ENCODE data around the gene CSNK1G1.
"Not testable (repeated sequence)": the region's sequence is repeated elsewhere in the genome, so short reads cannot be mapped to it uniquely, and the experiment has no call there.

Gene CSNK1G1

DNA sequence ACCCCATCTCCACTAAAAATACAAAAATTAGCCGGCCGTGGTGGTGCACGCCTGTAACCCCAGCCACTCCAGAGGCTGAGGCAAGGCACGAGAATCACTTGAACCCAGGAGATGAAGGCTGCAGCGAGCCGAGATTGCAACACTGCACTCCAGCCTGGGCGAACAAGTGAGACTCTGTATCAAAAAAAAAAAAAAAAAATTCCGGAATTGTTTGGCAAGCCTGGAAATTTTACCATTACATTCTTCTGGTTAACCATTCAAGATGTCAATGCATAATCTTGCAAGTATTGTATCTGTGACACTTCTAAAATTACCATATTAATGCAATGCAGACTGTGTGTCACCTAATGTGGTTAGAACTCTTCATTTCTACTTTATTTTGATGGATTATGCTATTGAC lies 67.0 kb downstream of the CSNK1G1 start:
- DNase-seq (ENCODE audit: extremely low read depth in 1 of 2, low read depth in 1 of 2) = no peak

DNA sequence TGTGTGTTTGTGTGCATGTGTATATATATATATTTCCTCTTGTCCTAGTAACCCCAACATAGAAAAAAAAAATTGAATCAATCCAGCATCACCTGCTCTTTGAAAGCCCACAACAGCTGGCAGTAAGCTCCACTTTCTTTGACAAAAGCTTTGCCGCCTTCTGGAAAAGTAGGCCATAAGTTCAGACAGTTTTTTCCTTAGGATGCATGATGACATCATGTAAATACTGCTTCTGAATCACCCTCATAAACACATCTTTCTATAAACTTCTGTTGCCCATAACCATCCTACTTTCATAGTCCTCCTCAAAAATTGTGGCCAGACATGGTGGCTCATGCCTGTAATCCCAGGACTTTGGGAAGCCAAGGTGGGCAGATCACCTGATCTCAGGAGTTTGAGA lies 67.4 kb downstream of the CSNK1G1 start:
- DNase-seq (ENCODE audit: extremely low read depth in 1 of 2, low read depth in 1 of 2) = no peak

DNA sequence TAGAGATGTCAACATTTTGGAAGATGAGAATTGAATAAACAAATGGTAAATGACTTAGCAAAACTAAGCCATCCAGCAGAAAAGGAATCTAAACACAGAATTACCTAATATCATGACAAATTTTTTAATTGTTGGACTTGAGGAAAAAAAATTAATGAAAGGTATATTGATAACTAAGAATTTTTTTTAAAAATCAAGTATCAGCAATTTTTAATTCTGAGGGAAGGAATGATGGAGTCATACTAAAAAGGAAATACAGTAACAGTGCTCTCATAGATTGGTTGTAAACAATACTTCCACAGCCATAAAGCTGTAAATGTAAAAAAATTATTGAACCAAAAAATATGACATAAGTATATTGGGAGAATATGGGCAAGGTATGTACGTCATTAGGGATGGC lies 68.0 kb downstream of the CSNK1G1 start:
- no peak for DNase-seq (ENCODE audit: extremely low read depth in 1 of 2, low read depth in 1 of 2)

DNA sequence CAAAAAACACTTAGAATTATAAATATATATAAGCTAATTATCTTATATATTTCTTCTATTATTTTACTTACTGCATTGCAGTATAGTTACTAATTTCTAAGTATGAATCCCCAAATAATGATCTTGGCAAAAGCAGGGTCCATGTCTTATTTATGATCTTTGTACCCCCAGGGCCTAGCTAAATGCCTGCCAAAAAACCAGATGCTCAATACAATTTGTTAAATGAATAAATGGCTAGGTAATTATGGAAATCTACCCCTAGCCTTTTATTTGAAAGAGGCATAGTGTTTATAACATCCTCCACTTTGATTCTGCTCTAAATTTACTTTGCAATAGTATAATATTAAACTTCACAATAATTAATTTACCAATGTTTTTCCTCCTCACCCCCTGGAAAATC lies 69.5 kb downstream of the CSNK1G1 start:
- no peak for DNase-seq (ENCODE audit: extremely low read depth in 1 of 2, low read depth in 1 of 2)

DNA sequence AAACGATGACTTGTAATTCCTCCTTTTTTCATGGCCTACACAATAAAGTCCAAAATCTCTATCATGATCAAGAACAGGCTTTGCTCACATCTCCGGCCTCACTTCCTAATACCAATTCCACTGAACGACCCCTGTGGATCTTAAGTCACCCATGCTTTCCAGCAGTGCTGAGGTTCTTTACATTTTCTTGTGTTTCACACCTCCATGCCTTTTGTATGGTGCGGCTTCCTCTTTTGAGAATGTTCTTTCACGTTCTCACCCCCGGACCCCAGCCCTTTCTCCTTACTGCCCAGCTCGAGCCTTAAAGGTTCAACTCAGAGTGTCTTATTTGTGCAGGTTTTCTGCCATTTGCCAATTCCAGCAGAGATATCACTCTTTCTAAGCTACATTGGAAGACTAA lies 70.1 kb downstream of the CSNK1G1 start:
- DNase-seq (ENCODE audit: extremely low read depth in 1 of 2, low read depth in 1 of 2) = no peak

DNA sequence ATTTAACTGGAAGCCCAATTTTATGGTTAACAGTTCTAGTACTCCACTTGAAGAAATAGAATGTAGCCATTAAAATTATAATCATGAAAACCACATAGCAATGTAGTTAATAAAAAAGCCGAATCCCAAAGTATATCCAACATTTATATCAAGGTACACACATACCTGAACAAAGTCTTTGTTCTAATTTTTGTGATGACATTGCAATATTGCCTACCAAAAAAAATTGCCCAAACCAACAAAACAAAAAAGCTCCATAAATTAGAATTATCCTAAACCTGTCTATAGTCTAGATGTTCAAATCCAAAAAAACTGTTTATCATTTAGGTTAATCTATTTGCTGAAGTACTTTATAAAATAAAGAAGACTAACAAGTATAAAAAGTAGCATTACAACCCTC lies 70.8 kb downstream of the CSNK1G1 start:
- no peak for DNase-seq (ENCODE audit: extremely low read depth in 1 of 2, low read depth in 1 of 2)

DNA sequence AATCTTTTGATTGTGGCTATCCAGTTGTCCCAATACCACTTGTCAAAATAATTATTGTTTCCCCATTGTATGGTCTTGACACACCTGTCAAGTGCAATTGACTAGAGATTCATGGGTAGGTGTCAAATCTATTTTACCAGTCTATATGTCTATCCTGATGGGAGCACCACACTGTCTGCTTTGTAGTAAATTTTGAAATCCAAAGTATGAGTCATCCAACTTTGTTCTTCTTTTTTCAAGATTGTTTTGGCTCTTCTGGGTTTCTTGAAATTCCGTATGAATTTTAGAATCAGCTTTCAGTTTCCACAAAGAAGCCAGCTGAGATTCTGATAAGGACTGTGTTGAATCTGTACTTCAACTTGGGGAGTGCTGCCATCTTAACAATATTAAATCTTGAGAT lies 71.9 kb downstream of the CSNK1G1 start:
- no peak for DNase-seq (ENCODE audit: extremely low read depth in 1 of 2, low read depth in 1 of 2)

DNA sequence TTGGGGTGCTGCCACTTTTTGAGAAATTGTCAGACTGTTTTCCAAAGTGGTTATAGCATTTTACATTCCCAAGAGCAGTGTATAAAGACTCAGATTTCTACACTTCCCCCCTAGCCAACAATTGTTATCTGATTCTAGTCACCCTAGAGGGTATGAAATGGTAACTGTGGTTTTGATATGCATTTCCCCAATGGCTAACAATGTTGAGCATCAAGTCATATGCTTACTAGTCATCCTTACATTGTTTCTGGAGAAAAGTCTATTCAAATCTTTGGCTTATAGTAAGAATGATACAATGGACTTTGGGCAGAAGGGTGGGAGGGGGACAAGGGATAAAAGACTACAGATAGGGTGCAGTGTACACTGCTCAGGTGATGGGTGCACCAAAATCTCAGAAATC lies 73.3 kb downstream of the CSNK1G1 start:
- no peak for DNase-seq (ENCODE audit: extremely low read depth in 1 of 2, low read depth in 1 of 2)

DNA sequence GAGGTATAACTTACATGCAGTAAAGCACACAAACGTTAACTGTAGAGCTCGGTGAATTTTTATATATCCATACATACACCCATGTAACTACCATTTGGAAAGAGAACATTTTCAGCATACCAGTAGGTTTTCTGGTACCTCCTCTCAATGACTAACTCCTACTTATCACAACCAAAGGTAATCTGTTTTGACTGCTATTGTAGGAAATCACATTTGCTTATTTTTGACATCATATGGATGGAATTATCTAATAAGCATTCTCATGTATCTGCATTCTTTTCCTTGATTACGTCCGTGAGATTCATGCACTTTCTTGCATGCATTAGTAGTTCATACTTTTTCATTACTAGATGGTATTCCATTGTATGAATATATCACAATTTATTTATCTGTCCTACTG lies 76.8 kb downstream of the CSNK1G1 start:
- DNase-seq (ENCODE audit: extremely low read depth in 1 of 2, low read depth in 1 of 2) = no peak

DNA sequence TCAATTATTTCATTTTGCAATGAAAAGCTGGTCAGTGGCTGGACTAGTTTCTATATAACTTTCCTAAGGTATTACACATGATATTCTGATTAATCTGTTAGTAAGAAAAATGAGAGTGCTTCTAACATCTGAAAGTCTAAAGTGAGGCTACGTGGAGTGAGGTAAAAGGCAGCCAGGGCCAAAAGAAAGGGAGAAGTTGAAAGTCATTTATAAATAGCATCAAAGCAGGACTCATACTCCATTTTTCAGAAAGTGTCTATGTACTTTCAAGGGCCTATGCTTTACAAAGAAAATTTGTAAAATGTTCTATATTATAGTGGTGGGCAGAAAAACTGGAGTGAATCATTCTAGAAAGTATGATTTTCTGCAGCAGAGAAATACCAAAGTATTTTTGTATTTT lies 80.0 kb downstream of the CSNK1G1 start:
- no peak for DNase-seq (ENCODE audit: extremely low read depth in 1 of 2, low read depth in 1 of 2)

DNA sequence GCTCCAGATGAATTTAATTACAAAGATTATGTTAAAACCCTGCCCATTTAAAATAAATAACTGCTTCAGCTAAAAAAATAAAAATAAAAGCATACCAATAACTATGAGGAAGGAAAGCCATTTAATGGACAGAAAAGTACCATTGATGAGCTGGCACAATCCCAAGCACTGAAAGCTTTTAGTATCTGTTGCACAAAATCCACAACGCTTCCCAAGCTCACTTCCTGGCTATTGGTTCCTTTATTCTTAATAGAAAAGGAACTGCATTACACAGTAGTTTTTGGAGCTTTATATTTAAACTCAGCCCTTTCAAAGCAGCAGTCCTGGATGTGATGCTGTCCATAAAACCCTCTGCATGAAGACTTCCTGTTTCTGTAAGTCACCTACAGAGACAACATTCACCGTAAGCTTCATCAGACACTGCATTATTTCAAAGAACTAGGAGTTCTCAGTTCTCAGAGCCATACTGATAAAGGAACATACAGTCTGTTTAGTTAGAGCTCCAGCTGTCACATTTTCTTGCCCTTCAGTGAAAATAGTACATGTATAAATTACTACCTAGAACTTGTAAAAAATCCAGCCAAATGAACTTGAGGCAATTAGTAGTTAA lies 81.5 kb downstream of the CSNK1G1 start:
- no peak for DNase-seq (ENCODE audit: extremely low read depth in 1 of 2, low read depth in 1 of 2)

DNA sequence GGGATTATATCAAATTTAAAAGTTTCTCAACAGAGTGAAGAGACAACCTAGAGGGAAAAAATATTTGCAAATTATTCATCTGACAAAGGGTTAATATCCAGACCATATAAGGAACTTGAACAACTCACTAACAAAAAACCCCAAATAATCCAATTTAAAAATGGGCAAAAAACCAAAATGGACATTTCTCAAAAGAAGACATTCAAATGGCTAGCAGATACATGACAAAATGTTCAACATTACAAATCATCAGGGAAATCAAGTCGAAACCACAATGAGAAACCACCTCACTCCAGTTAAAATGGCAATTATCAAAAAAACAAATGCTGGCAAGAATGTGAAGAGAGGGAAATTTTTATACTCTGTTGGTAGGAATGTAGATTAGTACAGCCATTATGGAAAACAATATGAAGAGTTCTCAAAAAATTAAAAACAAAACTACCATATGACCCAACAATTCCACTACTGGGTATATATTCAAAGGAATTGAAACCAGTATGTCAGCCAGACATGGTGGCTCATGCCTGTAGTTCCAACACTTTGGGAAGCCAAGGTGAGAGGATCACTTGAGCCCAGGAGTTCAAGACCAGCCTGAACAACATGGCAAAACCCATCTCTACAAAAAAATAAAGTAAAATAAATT lies 88.5 kb downstream of the CSNK1G1 start:
- DNase-seq (ENCODE audit: extremely low read depth in 1 of 2, low read depth in 1 of 2) = no peak

DNA sequence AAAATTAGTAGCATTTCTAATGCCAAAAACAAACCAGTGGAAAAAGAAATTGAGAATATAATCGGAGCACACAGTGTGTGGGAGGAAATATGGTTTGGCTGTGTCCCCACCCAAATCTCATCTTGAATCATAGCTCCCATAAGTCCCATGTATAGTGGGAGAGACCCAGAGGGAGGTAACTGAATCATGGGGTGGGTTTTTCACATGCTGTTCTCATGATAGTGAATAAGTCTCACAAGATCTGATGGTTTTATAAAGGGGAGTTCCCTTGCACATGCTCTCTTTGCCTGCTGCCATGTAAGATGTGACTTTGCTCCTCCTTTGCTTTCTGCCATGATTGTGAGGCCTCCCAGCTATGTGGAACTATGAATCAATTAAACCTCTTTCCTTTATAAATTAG lies 90.8 kb downstream of the CSNK1G1 start:
- DNase-seq (ENCODE audit: extremely low read depth in 1 of 2, low read depth in 1 of 2) = not testable (repeated sequence)

DNA sequence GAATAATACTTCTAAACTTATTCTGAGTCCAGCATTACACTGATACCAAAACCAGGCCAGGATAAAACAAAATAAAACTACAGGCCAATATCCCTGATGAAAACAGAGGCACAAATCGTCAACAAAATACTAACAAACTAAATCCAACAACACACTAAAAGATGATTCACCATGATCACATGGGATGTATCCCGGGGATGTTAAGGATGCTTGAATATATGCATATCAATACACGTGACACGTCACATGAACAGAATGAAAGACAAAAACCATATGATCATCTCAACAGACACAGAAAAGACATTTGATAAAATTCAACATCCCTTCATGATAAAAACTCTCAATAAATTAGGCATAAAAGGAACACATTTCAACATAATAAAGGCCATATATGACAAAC lies 91.5 kb downstream of the CSNK1G1 start:
- no peak for DNase-seq (ENCODE audit: extremely low read depth in 1 of 2, low read depth in 1 of 2)

DNA sequence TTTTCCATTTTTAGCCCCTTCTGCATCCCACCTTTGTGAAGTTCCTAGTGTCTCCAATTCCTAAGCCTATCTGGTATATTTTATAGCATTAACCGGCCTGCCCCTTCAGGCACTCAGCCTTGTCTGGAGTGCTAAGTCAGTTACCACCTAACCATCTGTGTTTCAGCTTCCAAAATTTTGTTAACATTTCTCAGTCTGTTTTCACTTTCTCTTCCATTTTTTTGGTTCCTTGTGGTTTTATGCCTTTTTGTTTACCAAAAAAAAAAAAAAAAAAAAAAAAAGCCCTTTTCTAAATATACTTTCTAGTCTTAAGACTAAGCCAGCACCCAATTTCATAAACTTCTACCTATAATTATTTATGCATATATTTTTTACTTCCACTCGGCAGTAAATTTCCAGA lies 92.4 kb downstream of the CSNK1G1 start:
- no peak for DNase-seq (ENCODE audit: extremely low read depth in 1 of 2, low read depth in 1 of 2)

DNA sequence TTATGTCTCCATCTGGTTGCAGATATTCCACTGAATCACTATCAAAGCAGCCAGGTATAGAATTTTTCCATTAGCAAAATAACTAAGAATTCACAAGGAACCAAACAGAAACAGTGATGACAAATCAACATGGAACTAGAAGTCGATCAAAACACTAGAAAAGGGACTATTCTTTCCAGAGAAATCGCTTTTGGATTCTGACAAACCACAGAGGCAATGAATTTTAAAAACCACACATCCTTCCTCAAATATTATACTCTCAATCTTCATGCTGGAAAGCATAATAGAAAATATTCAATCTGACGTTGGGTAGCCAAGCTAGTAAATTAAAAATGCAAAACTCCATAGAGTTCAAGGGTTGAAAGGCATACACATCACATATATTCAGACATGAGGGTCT lies 99.9 kb downstream of the CSNK1G1 start:
- DNase-seq (ENCODE audit: extremely low read depth in 1 of 2, low read depth in 1 of 2) = no peak

DNA sequence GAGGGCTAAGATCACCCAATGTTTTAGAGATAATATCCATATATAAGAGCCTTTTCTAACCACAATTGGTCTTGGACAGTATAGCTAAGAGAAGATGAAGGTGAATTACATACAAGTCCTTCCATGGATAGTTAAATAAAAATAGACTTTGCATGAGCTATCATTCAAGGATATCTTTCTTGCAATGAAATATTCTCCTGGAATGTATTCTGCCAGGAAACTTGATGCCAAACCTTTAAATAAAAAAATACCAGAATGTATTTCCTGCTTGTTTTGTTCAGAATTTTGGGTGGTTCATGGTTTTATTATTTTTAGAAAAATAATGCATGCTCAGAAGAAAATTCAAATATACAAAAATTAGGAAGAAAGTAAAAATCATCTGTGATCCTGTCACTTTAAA lies 104.3 kb downstream of the CSNK1G1 start:
- DNase-seq (ENCODE audit: extremely low read depth in 1 of 2, low read depth in 1 of 2) = no peak

DNA sequence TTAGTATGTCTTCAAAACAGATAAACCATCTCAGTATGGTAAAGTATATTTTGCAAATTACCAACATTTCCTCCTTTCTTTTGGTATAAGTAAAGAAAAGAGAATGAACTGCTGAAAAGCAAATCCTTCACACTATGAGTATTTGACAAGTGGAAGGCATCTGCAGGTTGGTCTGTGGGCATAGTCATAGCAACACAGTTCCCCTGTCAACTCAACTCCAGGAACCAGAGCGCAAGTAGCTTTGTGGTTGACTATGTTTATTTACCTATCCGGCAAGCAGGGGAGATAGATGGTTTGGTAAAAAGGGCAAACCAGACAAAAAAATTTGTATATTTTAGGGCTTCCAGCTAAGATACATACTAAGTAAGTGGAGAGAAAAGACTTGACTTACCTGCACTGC lies 104.9 kb downstream of the CSNK1G1 start:
- no peak for DNase-seq (ENCODE audit: extremely low read depth in 1 of 2, low read depth in 1 of 2)

DNA sequence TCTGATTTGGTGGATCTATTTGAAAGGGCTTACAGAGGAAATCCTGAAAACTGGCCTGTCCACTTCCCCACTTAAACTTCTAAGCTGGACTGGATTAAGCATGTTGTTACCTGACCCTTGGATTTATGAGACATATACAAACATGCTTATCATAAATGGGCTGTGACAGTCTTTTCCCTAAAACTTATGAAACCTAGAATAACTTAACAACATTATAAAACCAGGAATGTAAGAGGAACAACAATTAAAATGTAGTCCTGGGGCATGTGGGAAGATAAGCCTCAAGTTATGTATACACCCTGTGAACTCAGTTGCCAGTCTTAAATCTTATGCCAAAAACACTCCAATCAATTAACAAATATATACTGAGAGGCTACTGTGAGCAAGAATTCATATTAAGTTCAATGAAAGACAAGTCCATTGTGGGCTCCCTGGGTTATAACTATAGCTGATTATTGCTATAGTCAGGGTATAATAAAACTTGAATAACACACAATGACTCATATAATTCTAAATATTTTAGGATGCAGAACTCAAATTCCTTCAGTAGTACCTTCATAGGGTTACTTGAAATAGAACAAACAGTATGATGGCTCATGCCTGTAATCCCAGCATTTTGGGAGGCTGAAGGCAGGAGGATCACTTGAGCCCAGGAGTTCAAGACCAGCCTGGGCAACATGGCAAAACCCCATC lies 105.9 kb downstream of the CSNK1G1 start:
- no peak for DNase-seq (ENCODE audit: extremely low read depth in 1 of 2, low read depth in 1 of 2)

DNA sequence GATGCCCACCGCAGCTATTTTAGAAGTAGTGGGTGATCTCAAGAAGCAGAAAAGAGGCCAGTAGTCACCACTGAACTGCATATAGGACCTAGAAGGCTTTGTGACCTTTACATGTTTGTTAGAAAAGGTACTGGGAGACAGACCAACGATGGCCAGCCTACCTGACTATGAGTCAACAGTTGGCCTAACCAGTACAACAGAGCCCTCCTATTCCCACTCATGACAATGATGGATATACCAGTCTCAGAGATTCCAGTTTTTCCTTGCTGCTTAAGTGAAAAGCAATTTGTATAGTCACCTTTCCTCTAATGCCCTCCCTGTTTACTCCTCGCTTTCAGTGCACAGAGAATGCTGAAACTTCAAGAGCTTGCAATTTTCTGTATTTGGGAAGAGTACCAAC lies 106.6 kb downstream of the CSNK1G1 start:
- DNase-seq (ENCODE audit: extremely low read depth in 1 of 2, low read depth in 1 of 2) = no peak

DNA sequence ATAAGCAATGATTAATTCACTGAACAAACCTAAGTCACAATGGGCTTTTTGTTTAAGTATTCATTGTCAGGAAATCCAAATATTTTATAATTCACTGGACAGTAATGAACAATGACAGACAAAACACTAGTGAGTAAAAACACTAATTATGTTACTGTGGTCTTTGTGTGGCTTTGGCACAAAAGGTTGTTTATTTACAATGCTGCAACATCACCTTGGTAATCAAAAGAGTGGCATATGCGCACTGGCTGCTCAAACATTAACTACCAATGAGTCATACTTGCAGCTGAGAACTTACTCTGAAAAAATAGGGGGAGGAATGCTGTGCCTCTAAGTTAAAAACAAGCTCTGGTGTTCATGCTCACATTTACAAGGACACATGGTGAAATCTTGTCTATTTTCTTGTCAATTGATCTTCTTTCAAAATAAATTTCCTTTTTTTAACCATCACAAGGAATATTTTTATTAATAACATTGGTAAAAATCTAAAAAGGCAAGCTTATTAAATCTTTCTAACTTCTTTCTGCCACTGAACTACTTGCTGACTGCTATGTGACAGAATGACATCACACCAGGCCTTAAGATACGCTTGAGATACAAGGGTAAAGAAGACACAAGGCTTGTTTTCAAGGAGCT lies 107.9 kb downstream of the CSNK1G1 start:
- DNase-seq (ENCODE audit: extremely low read depth in 1 of 2, low read depth in 1 of 2) = no peak

DNA sequence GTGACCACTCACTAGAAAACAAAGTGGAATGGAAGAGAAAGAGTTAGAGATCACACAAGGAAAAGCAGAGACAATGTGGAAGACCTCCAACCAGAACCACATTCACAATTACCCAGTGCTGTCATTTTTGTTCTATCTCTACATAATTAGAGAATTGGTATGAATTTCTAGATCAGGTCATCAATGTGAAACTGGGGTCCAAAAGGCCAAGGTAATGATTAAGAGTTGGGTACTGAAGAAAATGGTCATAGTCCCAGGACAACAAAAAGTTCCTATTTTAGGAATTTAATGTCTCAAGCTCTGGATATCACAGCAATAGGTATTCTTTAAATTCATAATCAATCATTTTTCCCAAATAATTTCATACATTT lies 108.5 kb downstream of the CSNK1G1 start:
- DNase-seq (ENCODE audit: extremely low read depth in 1 of 2, low read depth in 1 of 2) = no peak

Data from activated CD8-positive, alpha-beta memory T cell treated with anti-CD3 and anti-CD28 coated beads for 1 hour (primary cell).